Gastroesophageal sphincter (tissue), 4 donors: Measurements from ENCODE around the gene MAP1B. TPM values are rescaled to one million over a fixed set of nuclear protein-coding genes. Genes with fewer than 3 reads are reported as not detected.

Source experiments
- ATAC-seq: fragments of 150-250 bp; one replicate; pipeline ENCODE4 v1.9.1; 2016; ENCODE audit warnings: mild to moderate bottlenecking, moderate library complexity
- H3K27ac ChIP-seq, 4 donors: fragments of 200-600 bp; sonication (generic) in 3 of 4; 1 replicate in 3 of 4; 2 replicates in 1 of 4; pipeline ENCODE4 v1.5.1; 2016 to 2019
- H3K27me3 ChIP-seq: fragments of 200-600 bp; sonication (generic); one replicate; pipeline ENCODE4 v1.5.1; 2019
- H3K36me3 ChIP-seq, 2 donors: fragments of 200-600 bp; sonication (generic); one replicate each; pipeline ENCODE4 v1.5.1; 2019; ENCODE audit warnings: control low read depth in 1 of 2
- H3K4me1 ChIP-seq, 3 donors: fragments of 200-600 bp; sonication (generic); 1 replicate in 2 of 3; 2 replicates in 1 of 3; pipeline ENCODE4 v1.5.1; 2016 to 2019; ENCODE audit warnings: control low read depth in 2 of 3
- H3K4me3 ChIP-seq, 2 donors: fragments of 200-600 bp; sonication (generic); one replicate each; pipeline ENCODE4 v1.5.1; 2019; ENCODE audit warnings: mild to moderate bottlenecking in 1 of 2, moderate library complexity in 1 of 2
- H3K9me3 ChIP-seq, 3 donors: fragments of 200-600 bp; sonication (generic); one replicate each; pipeline ENCODE4 v1.5.1; 2017 to 2019; ENCODE audit warnings: control low read depth in 2 of 3
- CTCF ChIP-seq, 4 experiments: fragments of 200-600 bp in 2 of 4; fragments of 450-650 bp in 2 of 4; sonication (generic) in 1 of 4; IDR thresholded peaks; one replicate each; pipeline ENCODE4 v1.5.1; 2017 to 2019; ENCODE audit warnings: antibody characterized with exemption in 4 of 4, mild to moderate bottlenecking in 2 of 4, moderate library complexity in 2 of 4
- EP300 ChIP-seq: sonication (generic); formaldehyde crosslinking; IDR thresholded peaks from one replicate; pipeline ENCODE4 v1.6.1; 2017; ENCODE audit warnings: antibody characterized with exemption, mild to moderate bottlenecking
- POLR2A ChIP-seq, 2 donors: fragments of 450-650 bp; IDR thresholded peaks; one replicate each; pipeline ENCODE4 v1.6.1; 2017; ENCODE audit warnings: antibody characterized with exemption in 2 of 2, mild to moderate bottlenecking in 2 of 2, moderate library complexity in 1 of 2
- POLR2AphosphoS5 ChIP-seq: sonication (generic); formaldehyde crosslinking; IDR thresholded peaks from one replicate; pipeline ENCODE4 v1.6.1; 2017; ENCODE audit warnings: antibody characterized with exemption
- WGBS, 2 donors: methylation state at CpG; one replicate each; pipeline ENCODE4 v1.1.5; 2018; ENCODE audit warnings: low coverage in 1 of 2; 5-methylcytosine and 5-hydroxymethylcytosine counted together
- total RNA-seq, 4 donors: library from RNA; depleted of rRNA; stranded (reverse); fragments of >200 nt; gene quantifications; one replicate each; pipeline ENCODE4 v1.1.0, GENCODE V29; 2016

MAP1B gene
- total RNA-seq, 4 donors from 2014 or later: 601 to 1,344 (median 738) TPM

GRCh38 chr5:72147569-72147968, 40.3 kb downstream of the MAP1B start:
- no peaks in the 10 kb centered on the region for H3K27me3 ChIP-seq
- peaks cover 22 to 98% (median 46%) of the 10 kb centered on the region in 3 donors for H3K4me1 ChIP-seq
- H3K9me3 ChIP-seq: no peaks in the 10 kb centered on the region
- peak overlapping the region in 2 of 4 donors; percentile 79 to 84 for H3K27ac ChIP-seq
- 78 to 93% methylated on average over 2 to 3 of the region's 4 CpGs for WGBS, 2 donors
- TF ChIP-seq CTCF (IDR thresholded peaks at IDR 0.05) (no peak), POLR2A (IDR thresholded peaks at IDR 0.05) (no peak), EP300 (no peak), POLR2AphosphoS5 (no peak)
- no peaks in the 10 kb centered on the region for H3K36me3 ChIP-seq
- no peak for ATAC-seq
- H3K4me3 ChIP-seq: no peak overlapping the region

- TF ChIP-seq EP300 (no peak), POLR2A (IDR thresholded peaks at IDR 0.05) (no peak), CTCF (IDR thresholded peaks at IDR 0.05) (peak in 3 of 4 experiments; percentile 25 to 41 (median 41)), POLR2AphosphoS5 (no peak)
- peaks cover 31 to 98% (median 41%) of the 10 kb centered on the region in 3 donors for H3K4me1 ChIP-seq
- ATAC-seq: no peak
- no peaks in the 10 kb centered on the region for H3K36me3 ChIP-seq
- H3K4me3 ChIP-seq: no peak overlapping the region
- H3K9me3 ChIP-seq: no peaks in the 10 kb centered on the region
- WGBS, 2 donors: 67 to 77% methylated on average over 2 of the region's 2 CpGs
- peak overlapping the region; percentile 75 to 89 (median 82) for H3K27ac ChIP-seq
- H3K27me3 ChIP-seq: no peaks in the 10 kb centered on the region
Observed at GRCh38 chr5:72149742-72150141, 42.5 kb downstream of the MAP1B start.

DNA sequence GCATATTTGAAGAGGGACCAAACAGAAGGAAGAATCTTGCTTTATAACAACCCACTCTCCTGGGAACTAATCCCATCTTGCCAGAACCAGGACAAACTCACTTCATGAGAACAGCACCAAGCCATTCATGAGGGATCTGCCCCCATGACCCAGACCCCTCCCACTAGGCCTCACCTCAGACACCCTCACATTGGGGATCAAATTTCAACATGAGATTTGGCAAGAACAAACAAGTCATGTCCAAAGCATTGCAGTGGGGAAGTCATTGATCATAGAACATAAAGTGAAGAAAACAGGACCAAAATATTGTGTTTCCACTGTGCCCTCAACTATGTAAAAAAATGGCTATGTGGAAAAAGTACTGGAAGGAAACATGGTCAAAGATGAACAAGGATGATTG, 43.9 kb downstream of the MAP1B start:
- peak overlapping the region; percentile 75 to 89 (median 82) for H3K27ac ChIP-seq
- H3K4me1 ChIP-seq: peaks cover 31 to 98% (median 33%) of the 10 kb centered on the region in 3 donors
- peak; percentile 56 for ATAC-seq
- H3K36me3 ChIP-seq: no peaks in the 10 kb centered on the region
- TF ChIP-seq POLR2A (IDR thresholded peaks at IDR 0.05) (no peak), POLR2AphosphoS5 (peak; percentile 69)
- no peaks in the 10 kb centered on the region for H3K27me3 ChIP-seq
- no peaks in the 10 kb centered on the region for H3K9me3 ChIP-seq
- H3K4me3 ChIP-seq: no peak overlapping the region

- peak; percentile 80 for ATAC-seq
- Histone ChIP-seq H3K36me3 (no peaks in the 10 kb centered on the region), H3K27ac (peak overlapping the region; percentile 75 to 89 (median 82)), H3K9me3 (no peaks in the 10 kb centered on the region), H3K4me3 (no peak overlapping the region), H3K4me1 (peaks cover 35 to 98% (median 37%) of the 10 kb centered on the region in 3 donors), H3K27me3 (no peaks in the 10 kb centered on the region)
- TF ChIP-seq POLR2AphosphoS5 (peak; percentile 83), EP300 (no peak)
- 0 to 38% methylated on average over 1 of the region's 1 CpG for WGBS, 2 donors
Observed at GRCh38 chr5:72151646-72152045, 44.4 kb downstream of the MAP1B start.

DNA sequence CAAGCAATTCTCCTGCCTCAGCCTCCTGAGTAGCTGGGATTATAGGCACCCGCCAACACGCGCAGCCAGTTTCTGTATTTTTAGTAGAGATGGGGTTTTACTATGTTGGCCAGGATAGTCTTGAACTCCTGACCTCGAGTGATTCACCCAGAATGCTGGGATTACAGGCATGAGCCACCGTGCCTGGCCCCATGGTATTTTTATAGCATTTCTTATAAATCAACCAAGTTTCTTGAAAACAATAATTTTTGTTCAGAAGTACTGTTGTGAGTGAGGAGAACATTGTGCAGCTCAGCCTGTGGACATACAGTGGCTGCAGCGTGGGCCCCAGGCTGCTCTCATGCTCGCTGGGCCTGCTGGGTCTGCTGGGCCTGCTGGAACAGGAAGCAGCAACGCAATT, 45.3 kb downstream of the MAP1B start:
- no peaks in the 10 kb centered on the region for H3K36me3 ChIP-seq
- ATAC-seq: no peak

More for the DNA sequence above, 45.3 kb downstream of the MAP1B start:
- Histone ChIP-seq H3K4me1 (peaks cover 44 to 99% (median 46%) of the 10 kb centered on the region in 3 donors), H3K9me3 (no peaks in the 10 kb centered on the region), H3K4me3 (no peak overlapping the region), H3K27me3 (no peaks in the 10 kb centered on the region), H3K27ac (peak overlapping the region; percentile 75 to 89 (median 82))
- 81 to 100% methylated on average over 1 to 3 of the region's 8 CpGs for WGBS, 2 donors
- no peak for TF ChIP-seq CTCF (IDR thresholded peaks at IDR 0.05)
- no peak for TF ChIP-seq EP300
- no peak for TF ChIP-seq POLR2A (IDR thresholded peaks at IDR 0.05)
- TF ChIP-seq POLR2AphosphoS5: peak; percentile 22
